Stimulated activated effector memory CD8-positive, alpha-beta T cell treated with anti-CD3 and anti-CD28 coated beads, Interleukin-12 subunit alpha, Interleukin-12 subunit beta, amount 100 ng/mL, for 72 hours (primary cell): ENCODE data around the gene JAM3.
"Not testable (repeated sequence)": the region's sequence is repeated elsewhere in the genome, so short reads cannot be mapped to it uniquely, and the experiment has no call there.

Source experiments
- ATAC-seq: fragments of 150-1000 bp; cut with Tn5 transposase; 2 replicates; pipeline ENCODE4 v1.10.0; 2021
- DNase-seq, 2 donors: peaks; one replicate each; pipeline ENCODE4 v3.0.0; 2021 to 2022; ENCODE audit warnings: low spot score in 2 of 2
- H3K27ac Mint-ChIP-seq: one replicate; pipeline ENCODE4 v1.8.0; 2022; ENCODE audit warnings: mild to moderate bottlenecking, mixed read lengths
- H3K36me3 Mint-ChIP-seq: one replicate; pipeline ENCODE4 v1.8.0; 2022; ENCODE audit warnings: mild to moderate bottlenecking, mixed read lengths
- H3K4me1 Mint-ChIP-seq: one replicate; pipeline ENCODE4 v1.8.0; 2022; ENCODE audit warnings: mixed read lengths
- H3K4me3 Mint-ChIP-seq: one replicate; pipeline ENCODE4 v1.8.0; 2022; ENCODE audit warnings: mild to moderate bottlenecking, mixed read lengths
- H3K9me3 Mint-ChIP-seq: one replicate; pipeline ENCODE4 v1.8.0; 2022; ENCODE audit warnings: mixed read lengths

JAM3 gene

DNA sequence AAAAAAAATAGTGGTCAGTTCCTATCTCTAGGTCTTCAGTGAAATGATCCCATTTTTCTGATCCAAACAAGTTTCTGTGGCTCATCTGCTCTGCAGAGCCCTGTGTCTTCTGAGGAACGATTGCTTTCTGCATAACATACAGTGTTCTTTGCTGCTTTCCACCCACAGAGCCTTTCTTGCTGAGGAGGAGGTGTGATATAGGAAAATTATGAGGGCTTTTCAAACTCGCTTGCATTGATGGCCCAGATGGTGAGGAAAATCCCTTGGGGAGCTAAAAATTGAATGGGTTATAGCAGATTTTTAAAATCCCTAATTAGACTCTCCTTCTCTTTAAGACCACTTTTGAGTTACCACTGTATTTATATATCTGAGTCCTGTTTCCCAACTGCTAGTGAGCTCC, 31.3 kb downstream of the JAM3 start:
- no peaks in the 10 kb centered on the region for H3K36me3 Mint-ChIP-seq
- no peak overlapping the region for H3K27ac Mint-ChIP-seq
- no peak overlapping the region for H3K4me3 Mint-ChIP-seq
- no peaks in the 10 kb centered on the region for H3K4me1 Mint-ChIP-seq
- DNase-seq (no peak), ATAC-seq (no peak)
- peaks cover 2% of the 10 kb centered on the region for H3K9me3 Mint-ChIP-seq

DNA sequence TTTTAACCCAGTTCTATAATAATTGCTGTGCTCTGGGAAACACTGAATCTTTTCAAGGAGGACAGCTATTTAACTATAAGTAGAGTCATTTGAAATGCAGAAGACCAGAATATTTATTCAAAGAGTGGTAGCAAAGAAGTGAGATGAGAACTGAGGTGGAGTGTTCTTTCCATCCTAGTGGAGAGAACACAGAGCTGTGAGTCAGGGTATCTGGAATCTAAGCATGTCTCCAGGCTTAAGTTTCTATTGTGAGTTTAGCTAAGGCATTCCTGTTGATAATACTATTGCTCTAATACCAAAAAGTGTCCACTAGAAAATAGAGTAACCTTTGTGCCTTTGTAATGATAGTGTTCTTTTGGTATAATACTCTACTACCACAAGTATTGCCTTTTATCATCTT, 32.4 kb downstream of the JAM3 start:
- H3K4me3 Mint-ChIP-seq = no peak overlapping the region
- ATAC-seq = no peak
- peaks cover 2% of the 10 kb centered on the region for H3K9me3 Mint-ChIP-seq
- no peak overlapping the region for H3K27ac Mint-ChIP-seq
- no peaks in the 10 kb centered on the region for H3K36me3 Mint-ChIP-seq
- DNase-seq = no peak
- no peaks in the 10 kb centered on the region for H3K4me1 Mint-ChIP-seq

DNA sequence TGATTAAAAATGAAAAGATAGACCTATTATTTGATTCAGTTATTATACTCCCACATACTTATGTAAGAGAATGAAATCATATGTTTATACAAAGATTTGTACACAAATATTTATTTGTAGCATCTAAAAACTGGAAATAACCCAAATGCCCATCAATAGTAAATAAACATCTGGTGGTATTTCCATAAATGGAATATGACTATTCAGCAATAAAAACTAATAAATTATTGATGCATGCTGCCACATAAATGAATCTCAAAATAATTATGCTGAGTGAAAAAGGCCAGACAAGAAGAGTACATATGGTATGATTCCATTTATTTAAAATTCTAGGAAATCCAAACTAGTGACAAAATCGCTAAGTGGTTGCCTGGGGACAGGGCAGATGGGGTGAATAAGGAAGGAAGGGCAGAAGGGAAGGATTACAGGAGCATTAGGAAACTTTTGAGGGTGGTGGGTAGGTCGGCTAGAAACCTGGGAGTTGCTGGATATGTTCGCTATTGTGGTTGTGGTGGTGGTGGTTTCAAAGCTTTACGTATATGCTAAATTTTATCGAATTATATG, 41.5 kb downstream of the JAM3 start:
- no peak for DNase-seq

DNA sequence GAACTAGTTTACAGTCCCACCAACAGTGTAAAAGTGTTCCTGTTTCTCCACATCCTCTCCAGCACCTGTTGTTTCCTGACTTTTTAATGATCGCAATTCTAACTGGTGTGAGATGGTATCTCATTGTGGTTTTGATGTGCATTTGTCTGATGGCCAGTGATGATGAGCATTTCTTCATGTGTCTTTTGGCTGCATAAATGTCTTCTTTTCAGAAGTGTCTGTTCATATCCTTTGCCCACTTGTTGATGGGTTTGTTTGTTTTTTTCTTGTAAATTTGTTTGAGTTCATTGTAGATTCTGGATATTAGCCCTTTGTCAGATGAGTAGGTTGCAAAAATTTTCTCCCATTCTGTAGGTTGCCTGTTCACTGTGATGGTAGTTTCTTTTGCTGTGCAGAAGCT, 44.9 kb downstream of the JAM3 start:
- H3K27ac Mint-ChIP-seq, H3K4me3 Mint-ChIP-seq, H3K36me3 Mint-ChIP-seq, H3K9me3 Mint-ChIP-seq, DNase-seq, ATAC-seq, H3K4me1 Mint-ChIP-seq: not testable (repeated sequence)

More for the DNA sequence above, 41.5 kb downstream of the JAM3 start:
- Mint-ChIP-seq H3K36me3 (no peaks in the 10 kb centered on the region), H3K27ac (no peak overlapping the region), H3K9me3 (peaks cover 7% of the 10 kb centered on the region), H3K4me3 (no peak overlapping the region), H3K4me1 (no peaks in the 10 kb centered on the region)
- no peak for ATAC-seq

DNA sequence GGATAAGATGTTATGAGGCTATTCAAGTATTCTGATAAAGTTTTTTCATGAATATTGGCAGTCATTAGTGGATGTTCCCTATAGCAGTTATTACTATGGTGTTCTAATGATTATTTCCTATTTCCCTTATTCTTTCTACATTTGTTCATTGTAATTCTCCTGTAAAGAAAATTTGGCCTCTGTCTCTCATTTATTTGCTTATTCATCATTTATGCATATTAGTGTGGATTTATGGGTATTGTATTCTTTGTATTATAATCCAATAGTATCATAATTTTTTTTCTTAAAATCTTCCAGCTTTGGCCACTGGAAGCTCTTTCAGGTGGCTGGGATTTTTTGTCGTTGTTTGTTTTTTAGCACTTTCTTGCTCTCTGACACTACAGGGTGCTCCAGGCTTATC, 47.3 kb downstream of the JAM3 start:
- DNase-seq (no peak), ATAC-seq (no peak)
- no peak overlapping the region for H3K27ac Mint-ChIP-seq
- H3K4me1 Mint-ChIP-seq = peaks cover 12% of the 10 kb centered on the region
- H3K4me3 Mint-ChIP-seq = no peak overlapping the region
- H3K9me3 Mint-ChIP-seq = no peaks in the 10 kb centered on the region
- no peaks in the 10 kb centered on the region for H3K36me3 Mint-ChIP-seq

DNA sequence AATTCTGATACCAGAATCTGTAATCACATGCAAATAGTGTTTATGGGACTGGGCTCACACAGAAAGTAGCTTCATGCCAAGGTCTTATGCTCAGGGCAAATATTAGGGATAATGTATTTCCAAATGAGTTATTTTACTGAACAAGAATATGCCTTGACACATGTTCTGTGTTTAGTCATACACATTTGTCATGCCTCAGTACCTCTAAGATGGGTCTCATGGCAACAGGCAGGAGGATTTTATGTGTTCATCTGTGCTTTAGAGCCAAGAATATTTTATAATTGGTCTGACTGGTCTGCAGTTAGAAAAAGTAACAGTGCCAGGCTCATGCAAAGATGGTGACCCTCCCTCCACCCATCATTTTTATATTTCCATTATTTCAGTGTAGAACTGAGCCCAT, 49.1 kb downstream of the JAM3 start:
- peaks cover 12% of the 10 kb centered on the region for H3K4me1 Mint-ChIP-seq
- DNase-seq = no peak
- no peak for ATAC-seq
- H3K36me3 Mint-ChIP-seq = no peaks in the 10 kb centered on the region
- no peak overlapping the region for H3K27ac Mint-ChIP-seq
- no peaks in the 10 kb centered on the region for H3K9me3 Mint-ChIP-seq
- no peak overlapping the region for H3K4me3 Mint-ChIP-seq

DNA sequence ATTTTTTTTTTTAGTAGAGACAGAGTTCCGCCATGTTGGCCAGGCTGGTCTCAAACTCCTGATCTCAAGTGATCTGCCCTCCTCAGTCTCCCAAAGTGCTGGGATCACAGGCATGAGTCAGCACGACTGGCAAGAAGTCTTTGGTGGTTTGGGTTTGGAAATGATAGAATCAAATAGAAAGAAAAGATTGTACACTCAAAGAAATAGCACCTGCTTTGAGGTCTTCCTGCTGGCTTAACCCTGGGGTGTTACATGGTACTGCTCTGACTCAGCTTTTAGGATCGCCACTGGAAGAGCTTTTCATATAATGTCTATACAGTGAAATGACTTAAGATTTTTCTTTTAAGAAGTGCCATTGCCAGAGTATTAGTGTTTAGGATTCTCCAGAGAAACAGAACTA, 50.2 kb downstream of the JAM3 start:
- no peak overlapping the region for H3K27ac Mint-ChIP-seq
- no peak overlapping the region for H3K4me3 Mint-ChIP-seq
- H3K36me3 Mint-ChIP-seq = no peaks in the 10 kb centered on the region
- no peaks in the 10 kb centered on the region for H3K9me3 Mint-ChIP-seq
- peaks cover 12% of the 10 kb centered on the region for H3K4me1 Mint-ChIP-seq
- no peak for DNase-seq
- ATAC-seq = peak; percentile 74

DNA sequence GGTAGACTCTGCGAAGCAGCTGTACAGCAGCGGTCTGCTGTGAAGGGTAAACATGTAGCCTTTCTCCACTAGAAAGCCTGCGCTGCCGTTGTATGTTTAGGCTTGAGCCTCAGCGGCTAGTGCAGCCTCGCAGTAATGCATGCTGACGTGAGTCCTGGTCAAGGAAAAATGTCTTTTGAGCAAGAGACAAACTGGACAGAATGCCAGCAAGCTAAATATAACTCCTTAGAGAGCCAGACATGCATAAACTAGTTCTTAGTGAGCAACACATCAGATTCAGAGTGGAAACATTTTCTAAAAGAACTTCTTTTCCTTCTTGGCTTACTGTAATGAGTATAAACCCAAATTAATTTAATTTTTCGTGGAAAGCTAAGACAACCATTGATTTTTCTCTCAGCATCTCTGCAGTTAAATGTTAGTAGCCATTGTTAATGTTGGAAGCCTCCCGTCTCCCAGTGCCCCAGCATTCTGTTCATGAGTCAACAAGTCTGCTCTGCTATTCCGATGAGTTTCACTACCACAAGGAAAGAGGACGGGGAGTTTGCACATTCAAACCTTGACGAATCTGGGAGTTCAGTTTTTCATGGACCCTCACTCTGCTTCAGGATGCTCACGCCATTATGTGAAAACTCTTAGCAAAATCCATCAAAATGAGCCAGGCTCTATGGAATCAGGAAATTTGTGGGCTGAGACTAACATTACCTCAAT, 51.4 kb downstream of the JAM3 start:
- no peak for ATAC-seq
- Mint-ChIP-seq H3K9me3 (no peaks in the 10 kb centered on the region), H3K4me3 (no peak overlapping the region), H3K27ac (no peak overlapping the region), H3K4me1 (peaks cover 16% of the 10 kb centered on the region), H3K36me3 (no peaks in the 10 kb centered on the region)
- no peak for DNase-seq

DNA sequence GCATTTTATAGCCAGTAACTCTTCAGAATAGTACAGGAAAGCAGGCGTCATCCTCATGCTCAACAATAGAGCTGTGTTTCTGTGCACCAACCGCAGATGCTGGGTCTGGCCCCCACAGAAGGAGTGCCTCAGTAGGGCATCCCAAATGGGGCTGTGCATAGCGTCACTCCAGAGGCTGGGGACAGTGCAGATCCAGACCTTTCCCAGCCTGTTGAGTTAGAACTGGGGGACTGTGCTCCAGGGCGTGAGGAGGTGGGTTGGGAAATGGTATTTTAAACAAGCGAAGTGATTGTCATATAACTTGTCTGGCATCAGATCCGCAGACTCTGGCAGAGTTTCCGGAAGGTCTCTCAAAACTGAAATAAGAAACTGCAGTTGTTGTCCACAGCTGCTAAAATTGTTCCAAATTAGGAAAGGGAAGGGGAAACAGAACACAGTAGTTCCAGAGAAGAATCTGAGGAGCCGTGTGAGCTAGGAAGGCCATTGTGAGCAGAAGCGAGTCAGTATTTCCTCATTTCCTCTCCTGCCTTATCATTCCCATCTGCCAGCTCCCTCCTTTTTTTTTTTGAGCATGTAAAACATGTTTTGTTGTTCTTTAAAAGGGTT, 52.2 kb downstream of the JAM3 start:
- Mint-ChIP-seq H3K4me3 (no peak overlapping the region), H3K4me1 (peaks cover 21% of the 10 kb centered on the region), H3K36me3 (no peaks in the 10 kb centered on the region), H3K27ac (no peak overlapping the region), H3K9me3 (no peaks in the 10 kb centered on the region)
- DNase-seq (no peak), ATAC-seq (no peak)

DNA sequence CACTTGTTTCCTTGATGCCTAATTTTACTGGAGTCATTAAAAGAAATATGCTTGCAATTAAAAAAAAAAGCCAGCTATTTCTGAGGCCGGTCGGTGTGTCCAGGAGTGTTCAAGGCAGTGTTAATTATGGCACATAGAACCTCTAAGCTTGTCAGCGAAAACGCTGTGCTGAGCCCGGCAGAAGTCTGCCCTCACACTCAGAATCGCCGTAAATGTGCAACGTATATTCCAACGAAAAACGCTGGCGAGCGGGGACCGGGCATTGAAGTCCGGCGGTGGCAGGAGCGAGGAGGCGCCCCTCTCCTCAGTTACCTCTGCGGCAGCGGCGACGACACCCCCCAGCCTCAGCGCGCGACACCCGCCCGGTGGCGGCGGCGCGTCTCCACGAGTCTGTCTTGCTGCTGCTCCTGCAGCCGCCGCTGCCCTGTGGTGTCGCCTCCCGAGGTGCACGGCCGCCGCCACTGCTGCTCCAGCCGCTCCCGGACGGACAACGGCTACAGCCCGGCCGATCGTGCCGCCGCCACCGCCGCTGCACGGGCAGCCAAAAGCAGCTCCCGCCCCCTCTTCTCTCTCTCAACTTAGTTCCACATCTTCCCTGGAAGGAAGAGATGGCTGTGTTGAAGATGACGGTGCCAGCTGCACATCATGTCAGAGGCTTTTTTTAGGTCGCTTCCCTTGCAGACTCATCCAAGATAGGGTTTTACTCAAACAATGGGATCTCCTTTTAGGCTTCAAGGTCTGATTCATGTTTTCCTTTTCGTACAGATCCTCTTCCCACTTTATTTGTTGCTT, 56.0 kb downstream of the JAM3 start:
- Mint-ChIP-seq H3K4me1 (peaks cover 9% of the 10 kb centered on the region), H3K27ac (no peak overlapping the region), H3K9me3 (no peaks in the 10 kb centered on the region), H3K4me3 (peak overlapping the region; percentile 22), H3K36me3 (no peaks in the 10 kb centered on the region)
- DNase-seq = no peak
- no peak for ATAC-seq

DNA sequence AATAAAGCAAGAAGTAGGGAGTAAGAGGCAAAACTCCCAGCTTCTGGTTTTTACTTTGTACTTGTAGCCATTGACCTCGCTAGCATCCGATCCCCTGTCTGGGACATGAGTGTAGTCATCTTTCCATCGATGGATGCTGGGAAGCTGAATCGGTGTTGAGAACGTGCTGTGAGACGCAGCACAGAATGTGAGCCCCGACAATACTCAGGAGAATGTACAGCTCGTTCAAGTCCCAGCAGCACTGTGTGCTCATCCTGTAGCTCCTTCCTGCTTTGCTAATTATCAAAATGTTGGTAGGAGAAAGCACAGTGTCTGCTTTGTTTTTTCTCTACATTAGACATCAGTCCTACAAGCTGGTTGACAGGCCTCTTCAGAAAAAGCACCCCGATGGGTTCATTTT, 56.6 kb downstream of the JAM3 start:
- no peak overlapping the region for H3K27ac Mint-ChIP-seq
- no peaks in the 10 kb centered on the region for H3K36me3 Mint-ChIP-seq
- DNase-seq (no peak), ATAC-seq (no peak)
- H3K4me3 Mint-ChIP-seq = no peak overlapping the region
- no peaks in the 10 kb centered on the region for H3K9me3 Mint-ChIP-seq
- peaks cover 9% of the 10 kb centered on the region for H3K4me1 Mint-ChIP-seq

DNA sequence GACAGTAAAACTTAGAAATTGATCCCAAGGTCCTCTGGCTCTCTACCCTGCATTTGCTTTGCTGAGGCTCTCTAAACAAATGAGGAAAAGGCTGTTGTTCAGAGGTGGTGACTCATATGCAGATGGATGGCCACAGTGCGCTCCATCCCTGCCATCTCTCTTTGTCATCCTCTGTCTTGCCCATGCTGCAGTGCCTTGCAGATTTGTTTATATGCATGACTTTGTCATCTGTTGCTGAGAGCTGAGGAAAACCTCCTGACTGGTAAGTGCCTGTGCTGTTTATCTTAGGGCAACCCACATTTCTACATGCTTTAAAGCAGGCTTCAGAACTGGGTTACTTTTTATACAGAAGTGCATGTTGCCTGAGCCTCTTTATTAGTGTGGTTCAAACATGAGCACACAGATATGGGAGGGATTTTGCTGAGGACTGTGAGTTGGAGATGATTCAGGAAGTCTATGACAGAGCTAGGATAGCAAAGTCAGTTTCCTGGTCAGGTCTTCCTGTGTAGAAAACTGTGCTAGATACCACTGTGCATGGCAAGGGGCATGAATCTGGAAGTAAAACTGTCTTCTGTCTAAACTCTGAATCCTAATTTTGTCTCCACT, 57.4 kb downstream of the JAM3 start:
- Mint-ChIP-seq H3K4me3 (no peak overlapping the region), H3K4me1 (peaks cover 9% of the 10 kb centered on the region), H3K9me3 (no peaks in the 10 kb centered on the region), H3K27ac (no peak overlapping the region), H3K36me3 (no peaks in the 10 kb centered on the region)
- no peak for DNase-seq
- peak; percentile 94 for ATAC-seq

DNA sequence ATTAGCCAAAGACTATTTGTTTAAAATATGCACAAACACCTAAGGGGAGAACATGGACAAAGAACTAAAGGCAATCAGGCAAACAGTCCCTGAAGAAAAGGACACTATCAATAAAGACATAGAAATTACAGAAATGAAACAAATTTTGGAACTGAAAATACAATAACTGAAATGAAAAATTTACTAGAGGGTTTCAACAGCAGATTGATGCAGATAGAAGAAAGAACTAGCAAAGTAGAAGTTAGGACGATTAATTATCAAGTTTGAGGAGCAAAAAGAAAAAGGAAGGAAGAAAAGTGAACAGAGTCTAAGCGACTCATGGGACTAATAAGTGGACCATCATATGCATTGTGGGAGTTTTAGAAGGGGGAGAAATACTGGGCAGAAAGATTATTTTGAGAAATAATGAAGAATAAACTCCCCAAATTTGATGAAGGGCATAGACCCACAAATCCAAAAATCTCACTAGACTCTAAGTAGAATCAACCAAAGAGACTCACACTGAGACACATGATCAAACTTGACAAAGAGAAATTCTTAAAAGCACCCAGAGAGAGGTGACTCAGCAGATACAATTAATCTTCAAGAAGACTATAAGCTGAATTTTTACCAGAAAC, 62.9 kb downstream of the JAM3 start:
- no peaks in the 10 kb centered on the region for H3K4me1 Mint-ChIP-seq

DNA sequence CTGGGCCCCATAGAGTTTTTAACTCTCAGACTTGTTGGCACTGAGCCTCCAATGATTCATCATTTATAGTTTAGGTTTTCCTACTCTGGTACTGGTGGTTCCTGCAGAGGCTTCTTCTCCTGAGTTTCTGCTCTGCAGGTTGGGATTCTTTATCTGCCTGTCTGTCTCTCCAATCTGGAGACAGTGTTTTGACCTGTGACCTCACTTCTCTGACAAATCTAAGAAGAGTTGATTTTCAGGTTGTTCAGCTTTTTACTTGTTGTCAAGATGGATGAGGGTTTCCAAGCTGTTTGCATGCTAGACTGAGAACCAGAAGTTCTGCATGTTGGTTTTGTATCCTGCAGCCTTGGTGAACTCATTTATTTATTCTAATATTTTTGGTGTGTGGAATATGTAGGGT, 63.9 kb downstream of the JAM3 start:
- Mint-ChIP-seq H3K4me3 (no peak overlapping the region), H3K9me3 (peaks cover 6% of the 10 kb centered on the region), H3K36me3 (no peaks in the 10 kb centered on the region), H3K27ac (no peak overlapping the region), H3K4me1 (no peaks in the 10 kb centered on the region)
- DNase-seq (no peak), ATAC-seq (no peak)

More for the DNA sequence above, 62.9 kb downstream of the JAM3 start:
- no peak overlapping the region for H3K4me3 Mint-ChIP-seq
- H3K27ac Mint-ChIP-seq = no peak overlapping the region
- H3K9me3 Mint-ChIP-seq = peaks cover 6% of the 10 kb centered on the region
- no peak for DNase-seq
- no peak for ATAC-seq
- no peaks in the 10 kb centered on the region for H3K36me3 Mint-ChIP-seq

DNA sequence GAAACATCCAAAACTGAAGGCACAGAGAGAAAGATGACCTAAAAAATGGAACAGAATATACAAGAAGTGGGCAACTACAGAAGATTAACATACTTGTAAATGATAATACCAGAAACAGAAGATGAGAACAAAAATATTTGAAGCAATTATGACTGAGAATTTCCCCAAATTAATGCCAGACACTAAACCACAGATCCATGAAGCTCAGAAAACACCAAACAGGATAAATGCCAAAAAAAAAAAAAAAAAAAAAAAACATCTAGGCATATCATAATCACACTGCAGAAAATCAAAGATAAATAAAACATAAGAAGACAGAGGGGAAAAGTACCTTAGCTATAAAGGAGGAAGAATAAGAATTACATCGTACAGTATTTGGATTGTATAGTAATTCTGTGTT, 65.3 kb downstream of the JAM3 start:
- Mint-ChIP-seq H3K9me3 (peaks cover 6% of the 10 kb centered on the region), H3K4me1 (peaks cover 2% of the 10 kb centered on the region), H3K36me3 (no peaks in the 10 kb centered on the region), H3K4me3 (no peak overlapping the region), H3K27ac (no peak overlapping the region)
- DNase-seq (no peak), ATAC-seq (no peak)
